RWPE1 (cell line): ENCODE measurements around the gene MARCHF6.

ENCODE experiments used
- CTCF ChIA-PET: fragments of 350-600 bp; sonication (Branson Sonifier 250); formaldehyde crosslinking; extraction: SDS; loops from one replicate; lab custom pipeline; 2021; lab: Yijun Ruan, JAX
- POLR2A ChIA-PET: fragments of 400-600 bp; formaldehyde crosslinking; extraction: SDS; loops from one replicate; lab custom pipeline; 2020; ENCODE audit warnings: antibody characterized with exemption; ENCODE audit not compliant: low non-redundant PET; lab: Yijun Ruan, JAX
- DNase-seq: peaks from one replicate; pipeline ENCODE4 v3.0.0; 2012; ENCODE audit warnings: low spot score
- H3K27ac ChIP-seq: fragments of 450-650 bp; 2 replicates; pipeline ENCODE4 v1.5.1; 2017
- TF ChIP-seq, protein P1 (sequence below): fragments of 450-650 bp; conservative IDR thresholded peaks from 2 replicates; pipeline ENCODE4 v1.5.1; 2017; ENCODE audit warnings: low read depth, mild to moderate bottlenecking

MARCHF6 gene

GRCh38 chr5:10332301-10332700 lies 21.2 kb upstream of the MARCHF6 start:
- H3K27ac ChIP-seq: no peak overlapping the region
- no peak for DNase-seq
- POLR2A ChIA-PET: no interaction called here
- CTCF ChIA-PET: interaction anchor here (0.7 kb wide), 2 partner anchors 27 to 42 kb away, joined by 3 to 4 read pairs; no protein-coding TSS in a partner anchor
- TF ChIP-seq, protein P1, sequence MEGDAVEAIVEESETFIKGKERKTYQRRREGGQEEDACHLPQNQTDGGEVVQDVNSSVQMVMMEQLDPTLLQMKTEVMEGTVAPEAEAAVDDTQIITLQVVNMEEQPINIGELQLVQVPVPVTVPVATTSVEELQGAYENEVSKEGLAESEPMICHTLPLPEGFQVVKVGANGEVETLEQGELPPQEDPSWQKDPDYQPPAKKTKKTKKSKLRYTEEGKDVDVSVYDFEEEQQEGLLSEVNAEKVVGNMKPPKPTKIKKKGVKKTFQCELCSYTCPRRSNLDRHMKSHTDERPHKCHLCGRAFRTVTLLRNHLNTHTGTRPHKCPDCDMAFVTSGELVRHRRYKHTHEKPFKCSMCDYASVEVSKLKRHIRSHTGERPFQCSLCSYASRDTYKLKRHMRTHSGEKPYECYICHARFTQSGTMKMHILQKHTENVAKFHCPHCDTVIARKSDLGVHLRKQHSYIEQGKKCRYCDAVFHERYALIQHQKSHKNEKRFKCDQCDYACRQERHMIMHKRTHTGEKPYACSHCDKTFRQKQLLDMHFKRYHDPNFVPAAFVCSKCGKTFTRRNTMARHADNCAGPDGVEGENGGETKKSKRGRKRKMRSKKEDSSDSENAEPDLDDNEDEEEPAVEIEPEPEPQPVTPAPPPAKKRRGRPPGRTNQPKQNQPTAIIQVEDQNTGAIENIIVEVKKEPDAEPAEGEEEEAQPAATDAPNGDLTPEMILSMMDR: no peak

GRCh38 chr5:10333154-10334006 lies 20.1 kb upstream of the MARCHF6 start:
- DNase-seq: no peak
- no peak overlapping the region for H3K27ac ChIP-seq
- POLR2A ChIA-PET: no interaction called here
- CTCF ChIA-PET: no interaction called here
- TF ChIP-seq, protein P1: no peak

DNA sequence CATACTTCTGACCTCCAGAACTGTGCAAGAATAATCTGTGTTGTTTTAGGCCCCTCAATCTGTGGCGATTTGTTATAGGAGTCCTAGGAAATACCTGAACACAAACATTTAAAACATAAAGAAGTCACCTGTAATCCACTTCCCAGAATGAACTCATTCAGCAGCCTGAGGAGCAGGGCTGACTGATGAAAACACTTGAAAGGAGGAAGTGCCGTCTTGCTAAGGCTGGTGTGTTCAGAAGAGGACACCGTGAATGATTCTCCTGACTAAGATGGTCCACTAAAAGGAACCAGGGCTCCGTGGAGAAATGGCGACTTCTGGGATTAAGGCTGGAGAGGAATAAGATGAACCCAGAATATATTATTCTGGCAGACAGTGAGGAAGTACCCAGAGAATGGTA lies 18.7 kb upstream of the MARCHF6 start:
- TF ChIP-seq, protein P1: no peak
- DNase-seq: no peak
- H3K27ac ChIP-seq: no peak overlapping the region
- ChIA-PET CTCF (no interaction called here), POLR2A (no interaction called here)

DNA sequence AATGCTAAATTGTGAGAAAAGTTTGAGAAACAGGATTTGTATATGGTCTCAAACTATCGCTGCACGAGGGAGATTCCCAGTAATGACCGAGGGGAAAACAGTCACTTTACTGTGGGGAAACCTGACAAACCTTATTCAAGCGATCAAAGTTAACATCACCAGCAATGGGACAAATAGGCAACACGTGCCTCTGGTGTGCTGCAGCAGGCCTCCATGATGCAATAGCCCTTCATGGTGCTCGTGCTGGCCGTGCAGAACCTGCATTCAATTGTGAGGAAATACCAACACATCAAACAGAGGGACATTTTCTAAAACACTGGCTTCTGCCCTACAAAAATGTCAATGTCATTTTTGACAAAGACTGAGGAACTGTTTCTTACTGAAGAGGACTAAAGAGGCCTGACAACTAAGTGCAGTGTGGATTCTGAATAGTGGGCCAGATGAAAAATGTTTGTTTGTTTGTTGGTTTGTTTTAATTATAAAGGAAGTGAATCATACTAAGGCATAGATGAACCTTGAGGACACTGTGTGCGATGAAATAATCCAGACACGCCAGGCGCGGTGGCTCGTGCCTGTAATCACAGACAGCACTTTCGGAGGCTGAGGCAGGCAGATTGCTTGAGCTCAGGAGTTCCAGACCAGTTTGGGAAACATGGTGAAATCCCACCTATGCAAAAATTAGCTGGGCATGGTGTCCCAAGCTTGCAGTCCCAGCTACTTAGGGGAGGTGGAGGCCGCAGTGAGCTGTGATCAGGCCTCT lies 17.6 kb upstream of the MARCHF6 start:
- no peak overlapping the region for H3K27ac ChIP-seq
- ChIA-PET POLR2A (no interaction called here), CTCF (no interaction called here)
- TF ChIP-seq, protein P1: no peak
- no peak for DNase-seq

GRCh38 chr5:10337107-10337506 lies 16.4 kb upstream of the MARCHF6 start:
- ChIA-PET CTCF (interaction anchor here (0.6 kb wide), 1 partner anchor 13 kb away, joined by 6 read pairs; no protein-coding TSS in a partner anchor), POLR2A (no interaction called here)

GRCh38 chr5:10337986-10338385 lies 15.5 kb upstream of the MARCHF6 start:
- TF ChIP-seq, protein P1: no peak
- CTCF ChIA-PET: no interaction called here
- H3K27ac ChIP-seq: no peak overlapping the region
- POLR2A ChIA-PET: no interaction called here
- no peak for DNase-seq

More at GRCh38 chr5:10337107-10337506, 16.4 kb upstream of the MARCHF6 start:
- TF ChIP-seq, protein P1: no peak
- DNase-seq: no peak
- H3K27ac ChIP-seq: no peak overlapping the region
